Astrocyte (in vitro differentiated cells and primary cell): ENCODE data around the gene RAD50. TPM values are rescaled to one million over a fixed set of nuclear protein-coding genes. Genes with fewer than 3 reads are reported as not detected.

Experiments
- DNase-seq: peaks from one replicate; pipeline ENCODE4 v3.0.0-alpha.2; 2010; ENCODE audit warnings: low read depth
- FAIRE-seq: peaks from 2 replicates; lab custom pipeline; 2011; peaks lifted over from hg19 to GRCh38; lab: Jason Lieb, UNC
- H2AFZ ChIP-seq: 2 replicates; pipeline ENCODE4 v1.6.0; 2012; ENCODE audit warnings: low read depth, low read length, inconsistent platforms
- H3K27ac ChIP-seq: 2 replicates; pipeline ENCODE4 v1.5.1; 2011; ENCODE audit warnings: low read depth, low read length, inconsistent platforms
- H3K27me3 ChIP-seq: 2 replicates; pipeline ENCODE4 v1.6.0; 2011; ENCODE audit warnings: low read length, inconsistent platforms; ENCODE audit not compliant: insufficient read depth
- H3K36me3 ChIP-seq: 2 replicates; pipeline ENCODE4 v1.5.1; 2011; ENCODE audit warnings: low read length, inconsistent platforms; ENCODE audit not compliant: insufficient read depth
- H3K4me1 ChIP-seq: 2 replicates; pipeline ENCODE4 v1.5.1; 2011; ENCODE audit warnings: low read length, inconsistent platforms; ENCODE audit not compliant: insufficient read depth
- H3K4me2 ChIP-seq: 2 replicates; pipeline ENCODE4 v1.6.0; 2012; ENCODE audit warnings: low read length, inconsistent platforms
- H3K4me3 ChIP-seq: 2 replicates; pipeline ENCODE4 v1.5.1; 2011; ENCODE audit warnings: low read depth, mild to moderate bottlenecking, low read length, inconsistent platforms; ENCODE audit not compliant: insufficient read depth
- H3K79me2 ChIP-seq: 2 replicates; pipeline ENCODE4 v1.6.0; 2012; ENCODE audit warnings: mild to moderate bottlenecking, low read length, inconsistent platforms; ENCODE audit not compliant: insufficient read depth
- H3K9ac ChIP-seq: 2 replicates; pipeline ENCODE4 v1.6.0; 2012; ENCODE audit warnings: mild to moderate bottlenecking, low read length, inconsistent platforms
- H3K9me3 ChIP-seq: 2 replicates; pipeline ENCODE4 v1.5.1; 2012; ENCODE audit warnings: low read depth, mild to moderate bottlenecking, low read length, inconsistent platforms; ENCODE audit not compliant: insufficient read depth
- H4K20me1 ChIP-seq: 2 replicates; pipeline ENCODE4 v1.6.0; 2012; ENCODE audit warnings: low read length, inconsistent platforms; ENCODE audit not compliant: insufficient read depth
- H3K27ac Mint-ChIP-seq: one replicate; pipeline ENCODE4 v1.8.0; 2021; ENCODE audit warnings: mild to moderate bottlenecking, mixed read lengths; ENCODE audit not compliant: unreplicated experiment
- H3K27me3 Mint-ChIP-seq: one replicate; pipeline ENCODE4 v1.8.0; 2021; ENCODE audit warnings: low read depth, mixed read lengths; ENCODE audit not compliant: unreplicated experiment
- H3K36me3 Mint-ChIP-seq: one replicate; pipeline ENCODE4 v1.8.0; 2021; ENCODE audit warnings: low read depth, mixed read lengths; ENCODE audit not compliant: unreplicated experiment
- H3K4me1 Mint-ChIP-seq: one replicate; pipeline ENCODE4 v1.8.0; 2021; ENCODE audit warnings: low read depth, mixed read lengths; ENCODE audit not compliant: unreplicated experiment
- H3K4me3 Mint-ChIP-seq: one replicate; pipeline ENCODE4 v1.8.0; 2021; ENCODE audit warnings: mild to moderate bottlenecking, moderate library complexity, mixed read lengths; ENCODE audit not compliant: unreplicated experiment
- H3K9me3 Mint-ChIP-seq: one replicate; pipeline ENCODE4 v1.8.0; 2021; ENCODE audit warnings: mild to moderate bottlenecking, mixed read lengths; ENCODE audit not compliant: unreplicated experiment
- CTCF ChIP-seq: IDR thresholded peaks from 2 replicates; pipeline ENCODE4 v1.5.1; 2011; ENCODE audit warnings: low read depth, mild to moderate bottlenecking, inconsistent platforms, low read length, moderate library complexity; ENCODE audit not compliant: insufficient read depth
- EZH2 ChIP-seq: IDR thresholded peaks from 2 replicates; pipeline ENCODE4 v1.6.1; 2012; ENCODE audit warnings: mild to moderate bottlenecking, low read length, inconsistent platforms; ENCODE audit not compliant: insufficient read depth
- total RNA-seq: library from RNA; stranded (reverse); gene quantifications from 2 replicates; pipeline ENCODE4 v1.2.1, GENCODE V29; 2021

The RAD50 gene
- total RNA-seq, 1 donor from 2014 or later, result 26.8 TPM

- H3K79me2 ChIP-seq, result no peaks in the 10 kb centered on the region
- FAIRE-seq, result no peak
- H3K4me3 ChIP-seq, result no peak overlapping the region
- H3K36me3 Mint-ChIP-seq, result peaks cover 8% of the 10 kb centered on the region
- no peaks in the 10 kb centered on the region for H3K4me1 ChIP-seq
- no peak overlapping the region for H3K4me2 ChIP-seq
- H3K27ac ChIP-seq, result no peak overlapping the region
- no peaks in the 10 kb centered on the region for H3K27me3 ChIP-seq
- H3K27ac Mint-ChIP-seq, result no peak overlapping the region
- H3K9ac ChIP-seq, result no peak overlapping the region
- no peaks in the 10 kb centered on the region for H4K20me1 ChIP-seq
- peaks cover 6% of the 10 kb centered on the region for H3K4me1 Mint-ChIP-seq
- H3K27me3 Mint-ChIP-seq, result no peaks in the 10 kb centered on the region
- H3K36me3 ChIP-seq, result peaks cover 12% of the 10 kb centered on the region
- no peak overlapping the region for H2AFZ ChIP-seq
- no peak overlapping the region for H3K4me3 Mint-ChIP-seq
- no peak for TF ChIP-seq EZH2
- TF ChIP-seq CTCF, result no peak
- no peaks in the 10 kb centered on the region for H3K9me3 ChIP-seq
- no peaks in the 10 kb centered on the region for H3K9me3 Mint-ChIP-seq
- DNase-seq, result no peak
Observed at GRCh38 chr5:132637241-132637640, 80.5 kb downstream of the RAD50 start.

DNA sequence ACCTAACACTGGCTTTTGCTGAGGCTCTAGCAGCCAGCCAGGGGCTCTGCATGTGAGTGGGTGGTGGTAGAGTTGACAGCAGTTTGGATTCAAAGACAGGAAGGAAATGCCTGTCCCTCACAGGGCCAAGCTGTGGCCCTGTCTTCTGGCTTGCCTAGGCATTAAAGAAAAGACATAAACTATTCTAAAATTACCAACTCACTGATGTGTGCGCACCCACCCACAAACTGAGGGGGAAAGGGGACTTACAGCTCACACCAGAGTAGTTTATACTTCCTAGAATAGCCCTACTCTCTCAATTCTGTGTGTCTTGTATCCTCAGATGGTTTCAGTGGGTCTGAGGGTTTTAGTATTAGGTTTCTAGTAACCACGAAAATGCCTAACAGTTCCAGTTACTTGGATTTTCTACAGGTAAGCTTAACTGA lies 82.9 kb downstream of the RAD50 start:
- H3K36me3 Mint-ChIP-seq, result peaks cover 18% of the 10 kb centered on the region
- FAIRE-seq, result no peak

More for the DNA sequence above, 82.9 kb downstream of the RAD50 start:
- no peak for DNase-seq
- Mint-ChIP-seq H3K9me3 (no peaks in the 10 kb centered on the region), H3K4me1 (peaks cover 6% of the 10 kb centered on the region), H3K27me3 (no peaks in the 10 kb centered on the region), H3K27ac (no peak overlapping the region), H3K4me3 (no peak overlapping the region)
- no peak overlapping the region for H3K4me3 ChIP-seq
- no peak overlapping the region for H3K27ac ChIP-seq
- H3K79me2 ChIP-seq, result no peaks in the 10 kb centered on the region
- H3K27me3 ChIP-seq, result no peaks in the 10 kb centered on the region
- H3K9ac ChIP-seq, result no peak overlapping the region
- H3K4me2 ChIP-seq, result no peak overlapping the region
- TF ChIP-seq CTCF, result no peak
- no peak for TF ChIP-seq EZH2
- H4K20me1 ChIP-seq, result no peaks in the 10 kb centered on the region
- H3K36me3 ChIP-seq, result peaks cover 16% of the 10 kb centered on the region
- no peaks in the 10 kb centered on the region for H3K4me1 ChIP-seq
- H2AFZ ChIP-seq, result no peak overlapping the region
- no peaks in the 10 kb centered on the region for H3K9me3 ChIP-seq
